Testis (tissue), 3 donors: Measurements from ENCODE around the gene SEMA4B. TPM values are rescaled to one million over a fixed set of nuclear protein-coding genes. Genes with fewer than 3 reads are reported as not detected.

Source experiments
- DNase-seq: peaks from one replicate; pipeline ENCODE4 v3.0.0-alpha.2; 2019
- H3K27ac ChIP-seq, 2 donors: fragments of 200-600 bp; sonication (generic); one replicate each; pipeline ENCODE4 v1.5.1; 2019
- H3K27me3 ChIP-seq: fragments of 200-600 bp; sonication (generic); one replicate; pipeline ENCODE4 v1.5.1; 2019
- H3K36me3 ChIP-seq: fragments of 200-600 bp; sonication (generic); one replicate; pipeline ENCODE4 v1.5.1; 2017; ENCODE audit warnings: low read depth; ENCODE audit errors: missing control alignments
- H3K4me1 ChIP-seq: fragments of 200-600 bp; sonication (generic); one replicate; pipeline ENCODE4 v1.5.1; 2019
- H3K4me3 ChIP-seq, 2 donors: fragments of 200-600 bp; sonication (generic); one replicate each; pipeline ENCODE4 v1.5.1; 2017 to 2019
- H3K9me3 ChIP-seq: fragments of 200-600 bp; sonication (generic); one replicate; pipeline ENCODE4 v1.5.1; 2017
- POLR2A ChIP-seq: fragments of 450-650 bp; IDR thresholded peaks from one replicate; pipeline ENCODE4 v1.6.1; 2017; ENCODE audit warnings: antibody characterized with exemption, mild to moderate bottlenecking, moderate library complexity
- WGBS, 2 donors: methylation state at CpG; one replicate each; pipeline ENCODE4 v1.1.5; 2018; 5-methylcytosine and 5-hydroxymethylcytosine counted together
- intact Hi-C: fragments of 100-400 bp; cut with DNase I; formaldehyde crosslinking; loops from one replicate; pipeline ENCODE4 v1.15.1; 2023; ENCODE audit warnings: low total_unique reads
- polyA plus RNA-seq: library from polyadenylated mRNA; stranded (reverse); fragments of 350-450 nt; fragmentation: Illumina TruSeq; extraction: RNeasy Lipid Tissue Mini Kit (QIAGEN cat#74804); gene quantifications from one replicate; pipeline ENCODE4 v1.2.3, GENCODE V29; 2014; ENCODE audit warnings: low read depth, low replicate concordance; ENCODE audit not compliant: insufficient read depth
- total RNA-seq, 2 donors: library from RNA; depleted of rRNA; stranded (reverse); fragments of >200 nt; gene quantifications; one replicate each; pipeline ENCODE4 v1.2.3, GENCODE V29; 2016
- TF ChIP-seq, protein P1 (sequence below), 3 experiments: fragments of 450-650 bp in 2 of 3; fragments of 200-600 bp in 1 of 3; sonication (generic) in 1 of 3; IDR thresholded peaks; one replicate each; pipeline ENCODE4 v1.5.1; 2016 to 2019; ENCODE audit warnings: antibody characterized with exemption in 3 of 3, mild to moderate bottlenecking in 2 of 3, moderate library complexity in 1 of 3

Gene SEMA4B
- total and polyA plus RNA-seq, 3 donors from 2014 or later: 22.2 to 78.3 (median 59.4) TPM

DNA sequence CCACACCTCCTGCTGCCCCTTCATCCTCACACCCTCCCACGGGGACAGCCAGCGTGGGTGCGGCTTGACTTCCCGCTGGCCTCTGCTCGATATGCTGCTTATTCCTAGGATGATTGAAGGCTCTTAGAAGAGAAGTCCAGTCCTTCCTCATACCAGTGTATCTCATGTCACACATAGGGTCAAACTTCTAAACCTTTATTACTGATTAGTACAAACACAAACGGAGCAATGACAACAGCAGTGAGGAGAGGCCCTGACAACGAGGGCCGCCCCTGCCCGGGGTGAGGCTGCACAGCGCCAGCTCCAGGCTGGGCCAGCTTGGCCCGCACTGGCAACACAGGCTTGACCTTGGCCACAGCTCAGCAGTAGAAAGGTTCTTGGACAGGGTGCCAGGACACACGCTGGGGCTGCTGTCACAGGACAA is 29.0 kb downstream of the SEMA4B start:
- peaks cover 22% of the 10 kb centered on the region for H3K4me1 ChIP-seq
- H3K36me3 ChIP-seq: no peaks in the 10 kb centered on the region
- H3K9me3 ChIP-seq: no peaks in the 10 kb centered on the region
- peak overlapping the region; percentile 51 to 79 for H3K27ac ChIP-seq
- H3K4me3 ChIP-seq: no peak overlapping the region
- no peaks in the 10 kb centered on the region for H3K27me3 ChIP-seq
- no peak for TF ChIP-seq POLR2A
- TF ChIP-seq, protein P1, sequence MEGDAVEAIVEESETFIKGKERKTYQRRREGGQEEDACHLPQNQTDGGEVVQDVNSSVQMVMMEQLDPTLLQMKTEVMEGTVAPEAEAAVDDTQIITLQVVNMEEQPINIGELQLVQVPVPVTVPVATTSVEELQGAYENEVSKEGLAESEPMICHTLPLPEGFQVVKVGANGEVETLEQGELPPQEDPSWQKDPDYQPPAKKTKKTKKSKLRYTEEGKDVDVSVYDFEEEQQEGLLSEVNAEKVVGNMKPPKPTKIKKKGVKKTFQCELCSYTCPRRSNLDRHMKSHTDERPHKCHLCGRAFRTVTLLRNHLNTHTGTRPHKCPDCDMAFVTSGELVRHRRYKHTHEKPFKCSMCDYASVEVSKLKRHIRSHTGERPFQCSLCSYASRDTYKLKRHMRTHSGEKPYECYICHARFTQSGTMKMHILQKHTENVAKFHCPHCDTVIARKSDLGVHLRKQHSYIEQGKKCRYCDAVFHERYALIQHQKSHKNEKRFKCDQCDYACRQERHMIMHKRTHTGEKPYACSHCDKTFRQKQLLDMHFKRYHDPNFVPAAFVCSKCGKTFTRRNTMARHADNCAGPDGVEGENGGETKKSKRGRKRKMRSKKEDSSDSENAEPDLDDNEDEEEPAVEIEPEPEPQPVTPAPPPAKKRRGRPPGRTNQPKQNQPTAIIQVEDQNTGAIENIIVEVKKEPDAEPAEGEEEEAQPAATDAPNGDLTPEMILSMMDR (IDR thresholded peaks at IDR 0.05): no peak
- DNase-seq: peak; percentile 86
- 51 to 73% methylated on average over 4 to 12 of the region's 12 CpGs for WGBS, 2 donors
- intact Hi-C loops: no loop called here

GRCh38 chr15:90230610-90231009 is 29.5 kb downstream of the SEMA4B start:
- intact Hi-C loops: no loop called here
- no peaks in the 10 kb centered on the region for H3K27me3 ChIP-seq
- H3K36me3 ChIP-seq: no peaks in the 10 kb centered on the region
- H3K27ac ChIP-seq: peak overlapping the region; percentile 51 to 79
- WGBS, 2 donors: 78 to 80% methylated on average over 6 to 8 of the region's 8 CpGs
- H3K4me3 ChIP-seq: no peak overlapping the region
- DNase-seq: no peak
- peaks cover 22% of the 10 kb centered on the region for H3K4me1 ChIP-seq
- no peak for TF ChIP-seq POLR2A
- TF ChIP-seq, protein P1 (IDR thresholded peaks at IDR 0.05): no peak
- H3K9me3 ChIP-seq: no peaks in the 10 kb centered on the region

- WGBS, 2 donors: 84 to 85% methylated on average over 27 of the region's 27 CpGs
- H3K27ac ChIP-seq: peak overlapping the region in 1 of 2 donors; percentile 79
- no peak for TF ChIP-seq POLR2A
- TF ChIP-seq, protein P1 (IDR thresholded peaks at IDR 0.05): no peak
- peak; percentile 19 for DNase-seq
- H3K4me1 ChIP-seq: peaks cover 22% of the 10 kb centered on the region
- H3K36me3 ChIP-seq: no peaks in the 10 kb centered on the region
- intact Hi-C loops: no loop called here
- no peaks in the 10 kb centered on the region for H3K9me3 ChIP-seq
- H3K27me3 ChIP-seq: no peaks in the 10 kb centered on the region
- no peak overlapping the region for H3K4me3 ChIP-seq
These were observed 30.2 kb downstream of the SEMA4B start for GRCh38 chr15:90231028-90232017.

- Histone ChIP-seq H3K4me3 (no peak overlapping the region), H3K36me3 (no peaks in the 10 kb centered on the region), H3K9me3 (no peaks in the 10 kb centered on the region), H3K27me3 (no peaks in the 10 kb centered on the region), H3K4me1 (peaks cover 22% of the 10 kb centered on the region), H3K27ac (no peak overlapping the region)
- no peak for TF ChIP-seq POLR2A
- TF ChIP-seq, protein P1 (IDR thresholded peaks at IDR 0.05): no peak
- no peak for DNase-seq
- intact Hi-C loops: no loop called here
- WGBS, 2 donors: 82 to 95% methylated on average over 11 to 13 of the region's 13 CpGs
These were observed 31.1 kb downstream of the SEMA4B start for GRCh38 chr15:90232196-90232595.
